Urothelium cell line (cell line): Measurements from ENCODE around the gene IDI1.

Experiments
- DNase-seq: peaks from one replicate; pipeline ENCODE4 v3.0.0; 2011; ENCODE audit warnings: low spot score, mixed read lengths
- FAIRE-seq: peaks from 2 replicates; lab custom pipeline; 2011; peaks lifted over from hg19 to GRCh38; lab: Jason Lieb, UNC

The IDI1 gene

DNA sequence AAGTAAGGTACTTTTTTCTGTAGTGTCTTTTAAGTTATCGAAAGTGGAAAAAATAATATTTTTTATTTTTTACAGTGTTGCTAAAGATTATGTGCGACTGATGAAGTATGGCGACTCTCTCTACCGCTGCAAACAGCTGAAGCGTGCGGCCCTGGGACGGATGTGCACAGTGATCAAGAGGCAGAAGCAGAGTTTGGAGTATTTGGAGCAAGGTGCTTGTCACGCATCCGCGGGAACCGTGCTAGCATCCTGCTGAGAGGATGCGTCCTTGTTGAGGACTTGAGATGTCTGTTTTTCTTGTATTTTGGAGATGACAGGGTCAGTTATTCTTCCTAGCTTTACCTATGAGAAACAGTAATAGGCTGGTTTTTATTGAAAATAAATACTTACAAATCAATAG is 52.9 kb downstream of the IDI1 start:
- DNase-seq: no peak
- no peak for FAIRE-seq

DNA sequence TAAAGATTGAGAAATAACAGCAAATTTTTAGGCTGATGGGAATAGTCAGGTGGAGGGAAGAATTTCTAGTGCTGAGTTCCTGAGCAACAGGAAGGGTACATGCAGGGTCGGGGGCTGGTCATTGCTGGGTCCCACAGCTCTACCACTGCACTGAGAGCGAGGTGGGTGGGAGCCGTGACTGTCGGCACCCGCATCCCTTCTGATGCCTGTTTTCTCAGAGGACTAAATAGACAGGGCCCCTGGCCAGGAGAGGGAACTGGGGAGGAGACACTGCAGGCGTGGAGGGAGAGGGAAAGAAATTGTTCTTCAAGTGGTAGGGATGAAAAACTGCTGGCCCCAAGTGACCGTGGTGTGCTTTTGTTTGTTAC is 53.4 kb downstream of the IDI1 start:
- no peak for FAIRE-seq
- no peak for DNase-seq

DNA sequence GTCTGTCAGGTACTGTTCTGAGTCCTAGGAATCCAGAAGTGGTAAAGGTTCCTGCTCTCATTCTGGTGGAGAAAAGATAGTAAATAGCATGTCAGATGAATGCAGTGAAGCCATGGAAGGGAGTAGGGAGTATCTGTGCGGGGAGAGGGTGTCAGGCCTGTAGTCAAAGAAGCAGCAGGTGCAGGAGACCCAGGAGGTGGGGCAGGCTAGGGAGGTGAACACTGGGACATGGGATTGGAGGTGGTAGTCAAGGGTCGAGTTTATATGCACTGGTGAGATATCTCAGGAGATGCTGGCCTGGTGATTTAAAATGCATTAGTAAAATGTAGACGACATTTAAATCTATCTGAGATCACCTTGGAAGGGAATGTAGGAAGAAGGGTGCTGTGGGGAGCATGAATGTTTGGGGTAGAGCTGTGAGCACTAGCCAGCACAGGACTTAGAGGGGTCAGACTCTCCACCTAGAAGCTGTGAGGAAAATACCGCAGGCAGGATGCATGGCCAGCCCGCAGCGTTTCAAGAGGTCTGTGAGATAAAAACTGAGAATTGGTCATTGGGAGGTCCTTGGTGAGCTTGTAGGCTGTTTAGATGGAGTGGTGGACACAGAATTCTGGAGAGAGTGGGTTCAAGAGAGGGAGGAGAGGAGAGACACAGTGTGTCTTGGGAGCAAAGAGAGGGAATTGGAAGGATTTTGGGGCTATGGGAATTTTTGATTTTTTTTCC is 53.9 kb downstream of the IDI1 start:
- FAIRE-seq: no peak

DNA sequence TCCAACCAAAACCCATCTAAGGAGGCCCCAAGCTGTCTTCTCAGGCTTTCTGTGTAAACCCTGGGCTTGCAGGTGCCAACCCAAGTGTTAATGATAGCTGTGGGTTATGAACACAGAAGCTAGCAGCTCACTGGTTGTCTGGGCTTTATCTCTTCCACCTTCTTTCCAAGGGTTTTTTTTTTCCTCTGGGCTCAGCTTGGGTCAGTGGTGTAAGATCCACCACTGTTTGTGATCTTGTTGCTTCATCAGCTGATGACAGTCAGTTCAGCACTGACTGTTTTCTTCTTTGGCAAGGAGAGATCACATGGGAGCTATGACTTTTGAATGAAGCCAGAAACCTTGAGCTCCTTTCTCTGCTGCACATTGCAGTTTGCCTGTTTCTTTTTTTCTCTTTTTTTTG is 56.0 kb downstream of the IDI1 start:
- no peak for FAIRE-seq
- no peak for DNase-seq

More for the DNA sequence above, 53.9 kb downstream of the IDI1 start:
- DNase-seq: no peak

DNA sequence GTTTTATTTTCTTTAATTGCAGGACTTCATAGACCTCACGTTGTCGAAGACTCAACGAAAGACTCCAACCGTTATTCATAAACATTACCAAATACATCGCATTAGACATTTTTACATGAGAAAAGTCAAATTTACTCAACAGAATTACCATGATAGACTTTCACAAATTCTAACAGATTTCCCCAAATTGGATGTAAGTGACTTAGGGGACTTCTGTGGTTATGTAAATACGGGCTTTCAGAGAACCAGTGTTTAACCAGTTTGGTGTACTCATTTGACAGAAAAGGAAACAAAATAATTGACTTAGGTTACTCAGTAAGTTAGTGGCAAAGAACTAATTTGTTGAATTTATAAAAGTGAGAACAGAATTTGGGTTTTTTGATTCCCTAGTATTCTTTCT is 56.5 kb downstream of the IDI1 start:
- no peak for FAIRE-seq

DNA sequence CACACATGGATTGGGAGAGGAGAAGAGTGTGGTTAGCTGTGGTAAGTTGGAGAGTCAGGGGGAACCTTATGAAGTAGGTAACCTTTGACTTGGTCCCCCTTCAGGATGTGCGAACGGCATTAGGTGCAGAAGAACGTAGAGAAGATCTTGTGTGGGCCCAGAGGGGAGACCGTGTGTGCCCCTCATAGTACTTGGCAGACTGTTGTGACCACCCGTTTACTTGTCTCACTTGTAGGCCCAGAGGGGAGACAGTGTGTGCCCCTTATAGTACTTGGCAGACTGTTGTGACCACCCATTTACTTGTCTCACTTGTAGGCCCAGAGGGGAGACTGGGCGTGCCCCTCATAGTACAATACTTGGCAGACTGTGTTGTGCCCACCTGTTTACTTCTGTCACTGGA is 58.1 kb downstream of the IDI1 start:
- FAIRE-seq (no peak), DNase-seq (no peak)

More for the DNA sequence above, 56.5 kb downstream of the IDI1 start:
- DNase-seq: no peak
